Tibial artery (tissue), 4 donors: ENCODE measurements around the gene KCNQ1.

Experiments
- DNase-seq, 2 donors: peaks; one replicate each; pipeline ENCODE4 v3.0.0-alpha.2; 2019
- H3K27ac ChIP-seq, 2 donors: fragments of 200-600 bp; sonication (generic) in 1 of 2; 1 replicate in 1 of 2; 2 replicates in 1 of 2; pipeline ENCODE4 v1.5.1; 2018 to 2019; ENCODE audit warnings: mild to moderate bottlenecking in 1 of 2
- H3K27me3 ChIP-seq, 2 donors: fragments of 200-600 bp; sonication (generic) in 1 of 2; one replicate each; pipeline versions ENCODE4 v1.5.1 to v1.6.0; 2016 to 2019
- H3K36me3 ChIP-seq, 3 donors: fragments of 200-600 bp; sonication (generic) in 2 of 3; one replicate each; pipeline ENCODE4 v1.5.1; 2016 to 2019; ENCODE audit warnings: mild to moderate bottlenecking in 2 of 3
- H3K4me1 ChIP-seq, 4 donors: fragments of 200-600 bp; sonication (generic) in 2 of 4; 1 replicate in 3 of 4; 2 replicates in 1 of 4; pipeline ENCODE4 v1.5.1; 2016 to 2019
- H3K4me3 ChIP-seq, 2 donors: fragments of 200-600 bp; sonication (generic) in 1 of 2; 1 replicate in 1 of 2; 2 replicates in 1 of 2; pipeline ENCODE4 v1.5.1; 2018 to 2019; ENCODE audit warnings: mild to moderate bottlenecking in 2 of 2
- H3K9me3 ChIP-seq, 3 donors: fragments of 200-600 bp; sonication (generic) in 1 of 3; one replicate each; pipeline ENCODE4 v1.5.1; 2016 to 2019
- intact Hi-C: fragments of 100-400 bp; cut with DNase I; formaldehyde crosslinking; loops from one replicate; pipeline ENCODE4 v1.15.0; 2023; ENCODE audit warnings: low total_unique reads
- TF ChIP-seq, protein P1 (sequence below), 2 experiments: fragments of 200-600 bp in 1 of 2; fragments of 450-650 bp in 1 of 2; IDR thresholded peaks; one replicate each; pipeline ENCODE4 v1.5.1; 2017 to 2019; ENCODE audit warnings: antibody characterized with exemption in 2 of 2, mild to moderate bottlenecking in 1 of 2, moderate library complexity in 1 of 2

KCNQ1 gene

GRCh38 chr11:2515401-2516275 is 70.8 kb downstream of the KCNQ1 start:
- H3K9me3 ChIP-seq: no peaks in the 10 kb centered on the region
- no peak overlapping the region for H3K4me3 ChIP-seq
- no peaks in the 10 kb centered on the region for H3K36me3 ChIP-seq
- H3K27ac ChIP-seq: no peak overlapping the region
- intact Hi-C loops: no loop called here
- H3K27me3 ChIP-seq: peaks cover 0 to 28% of the 10 kb centered on the region in 2 donors
- DNase-seq: peak; percentile 15 to 52
- H3K4me1 ChIP-seq: no peaks in the 10 kb centered on the region
- TF ChIP-seq, protein P1, sequence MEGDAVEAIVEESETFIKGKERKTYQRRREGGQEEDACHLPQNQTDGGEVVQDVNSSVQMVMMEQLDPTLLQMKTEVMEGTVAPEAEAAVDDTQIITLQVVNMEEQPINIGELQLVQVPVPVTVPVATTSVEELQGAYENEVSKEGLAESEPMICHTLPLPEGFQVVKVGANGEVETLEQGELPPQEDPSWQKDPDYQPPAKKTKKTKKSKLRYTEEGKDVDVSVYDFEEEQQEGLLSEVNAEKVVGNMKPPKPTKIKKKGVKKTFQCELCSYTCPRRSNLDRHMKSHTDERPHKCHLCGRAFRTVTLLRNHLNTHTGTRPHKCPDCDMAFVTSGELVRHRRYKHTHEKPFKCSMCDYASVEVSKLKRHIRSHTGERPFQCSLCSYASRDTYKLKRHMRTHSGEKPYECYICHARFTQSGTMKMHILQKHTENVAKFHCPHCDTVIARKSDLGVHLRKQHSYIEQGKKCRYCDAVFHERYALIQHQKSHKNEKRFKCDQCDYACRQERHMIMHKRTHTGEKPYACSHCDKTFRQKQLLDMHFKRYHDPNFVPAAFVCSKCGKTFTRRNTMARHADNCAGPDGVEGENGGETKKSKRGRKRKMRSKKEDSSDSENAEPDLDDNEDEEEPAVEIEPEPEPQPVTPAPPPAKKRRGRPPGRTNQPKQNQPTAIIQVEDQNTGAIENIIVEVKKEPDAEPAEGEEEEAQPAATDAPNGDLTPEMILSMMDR (IDR thresholded peaks at IDR 0.05): no peak

GRCh38 chr11:2516276-2517015 is 71.6 kb downstream of the KCNQ1 start:
- Histone ChIP-seq H3K27me3 (peaks cover 0 to 28% of the 10 kb centered on the region in 2 donors), H3K4me3 (no peak overlapping the region), H3K36me3 (no peaks in the 10 kb centered on the region), H3K9me3 (no peaks in the 10 kb centered on the region), H3K27ac (no peak overlapping the region), H3K4me1 (no peaks in the 10 kb centered on the region)
- no peak for DNase-seq
- intact Hi-C loops: no loop called here
- TF ChIP-seq, protein P1 (IDR thresholded peaks at IDR 0.05): no peak

GRCh38 chr11:2517016-2517385 is 72.2 kb downstream of the KCNQ1 start:
- Histone ChIP-seq H3K9me3 (no peaks in the 10 kb centered on the region), H3K27ac (no peak overlapping the region), H3K4me1 (no peaks in the 10 kb centered on the region), H3K36me3 (no peaks in the 10 kb centered on the region), H3K4me3 (no peak overlapping the region), H3K27me3 (peaks cover 0 to 28% of the 10 kb centered on the region in 2 donors)
- DNase-seq: peak; percentile 11 to 52
- intact Hi-C loops: no loop called here
- TF ChIP-seq, protein P1 (IDR thresholded peaks at IDR 0.05): no peak

DNA sequence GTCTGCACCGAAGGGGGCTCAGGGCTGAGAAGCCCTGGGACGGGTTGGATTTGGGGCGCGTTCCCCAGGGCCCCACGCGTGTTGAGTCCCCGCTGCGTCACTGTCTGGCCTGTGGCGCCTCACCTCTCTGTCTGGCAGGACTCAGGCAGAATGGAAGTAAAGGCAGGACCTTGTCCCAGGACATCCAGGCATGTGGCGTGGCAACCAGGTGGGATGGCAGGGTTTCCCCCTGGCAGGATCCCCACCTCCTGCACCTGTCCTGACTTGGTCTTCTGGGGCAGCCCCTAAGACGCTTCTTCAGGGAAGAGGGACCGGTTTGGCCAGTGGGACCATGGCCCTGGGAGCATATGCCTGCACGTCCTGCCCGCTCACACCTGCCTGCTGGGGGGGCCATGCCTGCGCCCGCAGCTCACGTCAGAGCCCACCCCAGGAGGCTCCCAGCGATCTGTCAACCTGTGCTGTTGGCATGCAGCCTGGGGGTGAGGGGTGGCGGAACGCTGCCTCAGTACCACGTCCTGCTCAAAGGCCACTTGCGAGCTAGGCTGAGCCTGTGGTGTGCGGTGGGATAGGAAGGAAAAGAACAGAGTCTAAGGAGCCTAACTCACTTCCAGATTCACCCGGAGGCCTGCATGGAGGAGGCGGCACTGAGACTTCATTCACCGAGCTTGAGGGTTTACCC is 72.7 kb downstream of the KCNQ1 start:
- TF ChIP-seq, protein P1 (IDR thresholded peaks at IDR 0.05): no peak
- intact Hi-C loops: no loop called here
- DNase-seq: peak; percentile 9 to 55
- Histone ChIP-seq H3K9me3 (no peaks in the 10 kb centered on the region), H3K36me3 (no peaks in the 10 kb centered on the region), H3K4me1 (no peaks in the 10 kb centered on the region), H3K4me3 (no peak overlapping the region), H3K27me3 (peaks cover 0 to 32% of the 10 kb centered on the region in 2 donors), H3K27ac (no peak overlapping the region)

DNA sequence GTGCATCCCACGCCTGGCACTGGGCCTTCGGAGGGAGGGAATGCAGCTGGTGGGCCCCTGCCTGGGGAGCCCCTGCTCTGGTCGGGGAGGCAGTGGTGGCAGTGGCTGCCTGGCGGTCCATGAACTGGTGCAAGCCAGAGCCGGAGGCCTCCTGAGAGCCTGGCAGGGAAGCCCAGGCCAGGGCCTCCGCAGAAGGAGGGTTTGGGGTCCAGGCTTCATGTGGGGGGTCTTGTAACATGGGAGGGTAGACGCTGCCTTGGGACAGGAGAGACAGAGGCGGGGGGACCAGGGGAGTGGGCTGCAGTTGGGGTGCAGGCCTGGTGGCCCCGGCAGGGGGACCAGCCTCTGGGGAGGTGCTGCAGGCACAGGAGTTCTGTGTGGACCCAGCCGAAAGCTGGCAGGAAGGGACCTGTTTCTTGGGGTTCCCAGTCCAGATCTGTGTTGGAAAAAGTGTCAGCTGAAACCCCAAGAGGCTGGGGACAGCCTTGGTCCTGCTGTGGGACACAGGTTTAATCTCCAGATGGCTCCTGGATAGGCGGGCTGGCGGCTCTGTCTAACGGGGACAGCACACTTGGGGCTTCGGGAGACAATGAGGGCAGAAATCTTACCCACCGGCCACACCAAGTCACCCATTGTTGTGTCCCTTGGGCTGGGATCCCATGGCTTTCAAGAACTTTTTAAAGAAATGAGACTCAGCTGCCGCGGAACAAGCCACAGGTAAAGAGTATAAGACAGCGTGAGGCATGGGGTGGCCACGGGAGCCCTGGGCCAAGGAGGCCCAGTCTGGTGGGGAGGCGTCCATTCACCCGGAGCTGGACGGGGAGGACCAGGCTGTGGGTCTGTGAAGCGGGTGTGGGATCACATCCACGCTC is 73.5 kb downstream of the KCNQ1 start:
- H3K9me3 ChIP-seq: no peaks in the 10 kb centered on the region
- TF ChIP-seq, protein P1 (IDR thresholded peaks at IDR 0.05): no peak
- intact Hi-C loops: no loop called here
- no peaks in the 10 kb centered on the region for H3K36me3 ChIP-seq
- peaks cover 0 to 37% of the 10 kb centered on the region in 2 donors for H3K27me3 ChIP-seq
- H3K4me1 ChIP-seq: no peaks in the 10 kb centered on the region
- H3K27ac ChIP-seq: no peak overlapping the region
- peak; percentile 10 to 60 for DNase-seq
- no peak overlapping the region for H3K4me3 ChIP-seq
